ENCODE data around the gene YEATS2.
"Not testable (repeated sequence)": the region's sequence is repeated elsewhere in the genome, so short reads cannot be mapped to it uniquely, and the experiment has no call there.

Gene YEATS2

DNA sequence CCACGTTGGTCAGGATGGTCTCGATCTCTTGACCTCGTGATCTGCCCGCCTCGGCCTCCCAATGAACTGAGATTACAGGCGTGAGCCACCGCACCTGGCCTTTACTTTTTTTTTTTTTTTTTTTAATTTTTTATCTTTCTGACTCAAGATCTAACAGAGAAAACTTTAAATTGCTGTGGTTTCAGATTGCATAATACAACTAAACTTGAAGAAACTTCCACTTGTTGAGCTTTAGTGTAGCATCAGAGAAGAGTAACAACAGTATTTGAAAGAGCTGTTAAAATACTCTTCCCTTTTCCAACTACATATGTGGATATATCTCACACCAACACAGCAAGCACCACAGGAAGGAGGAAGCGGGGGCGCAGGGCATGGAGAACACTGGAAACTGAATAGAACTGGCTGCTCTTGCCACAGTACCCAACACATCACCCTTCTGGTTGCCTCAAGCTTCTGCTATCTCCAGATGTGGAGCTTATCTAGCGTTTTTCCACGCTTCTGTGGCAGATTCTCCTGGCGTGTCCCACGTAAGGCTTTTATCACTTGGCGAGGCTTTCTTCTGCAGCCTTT, 82.4 kb downstream of the YEATS2 start:
- no peak for DNase-seq

GRCh38 chr3:183781246-183781645, 83.6 kb downstream of the YEATS2 start:
- DNase-seq = no peak

GRCh38 chr3:183782576-183783276, 85.1 kb downstream of the YEATS2 start:
- DNase-seq = no peak

DNA sequence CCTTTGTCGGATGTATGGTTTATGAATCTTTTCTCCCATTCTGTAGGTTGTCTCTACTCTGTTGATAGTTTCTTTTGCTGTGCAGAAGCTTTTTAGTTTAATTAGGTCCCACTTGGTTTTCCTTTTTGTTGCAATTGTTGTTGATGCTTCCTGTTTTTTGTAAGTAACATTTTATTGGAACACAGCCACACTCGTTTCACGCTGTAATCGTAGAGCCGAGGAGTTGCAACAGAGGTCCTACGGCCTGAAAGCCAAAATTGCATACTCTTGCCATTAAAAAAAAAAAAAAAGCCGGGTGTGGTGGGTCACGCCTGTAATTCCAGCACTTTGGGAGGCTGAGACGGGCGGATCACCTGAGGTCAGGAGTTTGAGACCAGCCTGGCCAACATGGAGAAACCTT, 86.9 kb downstream of the YEATS2 start:
- DNase-seq = not testable (repeated sequence)

DNA sequence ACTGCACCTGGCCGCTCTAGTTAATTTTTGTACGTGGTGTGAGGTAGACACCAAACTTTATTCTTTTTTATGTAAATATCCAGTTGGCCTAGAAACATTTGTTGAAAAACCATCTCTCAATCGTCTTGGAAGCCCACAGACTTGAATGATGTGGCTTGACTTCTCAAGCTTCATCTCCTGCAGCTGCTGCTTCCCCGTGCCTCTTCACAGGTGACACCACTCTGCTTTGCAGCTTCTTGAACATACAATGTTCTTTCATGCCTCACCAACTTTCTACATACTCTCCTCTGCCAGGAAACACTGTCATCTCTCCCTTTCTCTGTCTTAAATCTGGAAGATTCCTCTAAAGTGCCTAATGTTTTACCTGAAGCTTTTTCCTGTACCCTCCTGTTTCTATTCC, 92.2 kb downstream of the YEATS2 start:
- no peak for DNase-seq

DNA sequence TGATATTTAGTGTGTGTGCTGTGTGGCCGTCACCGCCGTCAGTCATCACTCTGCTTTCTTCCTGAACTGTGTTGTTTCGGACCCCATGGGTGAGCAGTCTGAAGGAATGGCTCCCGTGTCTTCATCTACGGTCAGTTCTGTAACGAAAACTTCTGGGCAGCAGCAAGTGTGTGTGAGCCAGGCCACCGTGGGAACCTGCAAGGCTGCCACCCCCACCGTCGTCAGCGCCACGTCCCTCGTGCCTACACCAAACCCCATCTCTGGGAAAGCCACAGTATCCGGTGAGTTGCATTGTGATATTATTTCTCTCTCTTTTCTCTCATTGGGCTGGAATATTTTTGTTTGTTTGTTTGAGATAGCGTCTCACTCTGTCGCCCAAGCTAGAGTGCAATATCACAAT, 93.1 kb downstream of the YEATS2 start:
- DNase-seq = no peak

DNA sequence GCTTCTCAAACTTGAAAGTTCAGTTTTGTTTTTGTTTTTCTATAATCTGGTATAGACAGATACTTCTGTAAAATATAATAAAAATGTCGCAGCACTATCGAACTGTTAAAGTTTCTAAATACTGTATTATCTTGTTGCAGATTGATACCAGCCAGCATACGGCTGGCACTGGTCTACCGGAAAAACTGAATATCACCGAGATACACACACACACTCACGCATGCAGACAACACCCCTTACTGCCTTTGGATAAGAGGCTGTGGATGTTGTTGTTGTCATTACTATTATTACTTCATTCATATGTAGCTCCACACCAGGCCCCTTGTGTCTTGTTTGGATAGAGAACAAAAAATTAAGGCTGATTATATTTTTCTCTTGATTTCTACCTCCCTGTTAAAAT, 95.4 kb downstream of the YEATS2 start:
- DNase-seq = no peak

GRCh38 chr3:183794452-183794851, 96.9 kb downstream of the YEATS2 start:
- no peak for DNase-seq

- DNase-seq = no peak
Measured at GRCh38 chr3:183796372-183796771, 98.8 kb downstream of the YEATS2 start.

DNA sequence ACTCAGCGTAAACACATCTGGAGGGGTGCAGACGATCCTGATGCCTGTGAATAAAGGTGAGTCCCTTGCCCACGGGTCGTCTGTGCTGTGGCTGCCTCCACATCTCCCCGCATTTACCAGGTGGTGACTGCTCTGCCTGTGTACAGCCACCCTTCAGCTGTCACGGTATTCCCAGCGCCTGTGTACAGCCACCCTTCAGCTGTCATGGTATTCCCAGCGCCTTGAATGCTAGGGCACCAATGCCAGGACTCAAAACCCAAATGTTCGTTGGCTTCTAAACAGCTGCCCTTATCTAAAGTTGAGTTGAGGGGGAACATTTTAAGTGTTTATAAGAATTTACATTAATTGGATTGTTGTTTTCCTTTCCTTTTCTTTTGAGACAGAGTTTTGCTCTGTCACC, 100.4 kb downstream of the YEATS2 start:
- DNase-seq = no peak

DNA sequence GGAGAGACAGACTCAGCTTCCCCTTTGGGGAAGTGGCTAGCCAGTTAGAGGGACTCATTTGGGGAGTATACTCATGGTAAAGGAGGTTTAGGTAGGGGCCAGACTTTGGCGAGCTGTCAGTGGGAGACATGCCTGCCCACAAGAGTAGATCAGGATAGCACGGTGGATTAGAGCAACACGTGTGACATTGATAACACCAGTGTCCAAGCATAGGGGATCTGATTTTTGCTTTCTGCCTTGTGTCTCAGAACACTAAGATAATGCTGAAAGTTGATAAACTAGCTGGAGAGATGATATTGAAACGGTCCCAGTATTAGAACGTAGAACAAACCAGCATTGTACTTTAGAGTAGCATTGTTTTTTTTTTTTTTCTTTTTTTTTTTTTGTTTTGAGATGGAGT, 101.9 kb downstream of the YEATS2 start:
- DNase-seq = no peak

DNA sequence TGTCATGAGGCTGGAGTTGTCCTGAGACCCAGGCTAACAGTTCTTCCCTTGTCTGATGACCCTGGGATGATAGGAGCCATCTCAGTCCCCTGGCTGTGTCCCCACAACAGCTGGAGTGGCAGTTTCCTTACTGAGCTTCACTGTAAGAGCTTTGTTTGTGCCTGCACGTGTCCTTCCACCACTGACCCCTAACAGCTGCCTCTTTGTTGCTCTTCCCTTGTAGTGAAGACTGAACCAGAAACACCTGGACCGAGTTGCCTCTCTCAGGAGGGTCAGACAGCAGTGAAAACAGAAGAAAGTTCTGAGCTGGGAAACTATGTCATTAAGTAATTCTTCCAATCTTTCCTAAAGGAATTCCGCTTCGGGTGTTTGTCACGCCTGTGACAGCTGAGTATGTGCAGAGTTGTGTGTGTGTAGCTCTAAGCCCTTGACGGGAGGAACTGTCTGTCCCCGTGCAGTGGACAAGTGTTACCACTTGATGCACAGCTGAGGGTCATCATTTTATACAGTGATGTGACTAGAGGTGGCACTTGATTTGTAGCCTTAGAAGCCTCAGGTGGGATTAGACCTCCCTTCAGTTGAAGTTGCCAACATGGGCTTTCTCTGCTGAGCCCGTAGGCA, 102.8 kb downstream of the YEATS2 start:
- DNase-seq = no peak

DNA sequence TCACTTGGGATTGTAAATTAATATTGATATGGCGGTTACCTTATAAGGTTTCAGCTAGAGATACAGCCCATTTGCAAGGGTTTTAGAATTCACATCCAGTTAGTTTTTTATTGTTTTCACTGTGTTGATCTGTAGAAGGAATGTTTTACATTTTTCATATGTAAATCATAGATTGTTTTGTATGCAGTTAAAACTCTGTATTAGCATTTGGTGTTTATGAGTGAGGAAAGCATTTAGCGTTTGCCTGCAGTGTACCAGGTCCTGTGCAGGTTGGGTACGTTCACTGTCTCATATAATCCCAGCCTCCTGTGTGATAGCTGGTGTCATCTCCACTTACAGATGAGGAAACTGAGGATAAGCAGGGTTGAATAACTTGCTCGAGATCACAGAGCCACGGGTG, 104.0 kb downstream of the YEATS2 start:
- no peak for DNase-seq

DNA sequence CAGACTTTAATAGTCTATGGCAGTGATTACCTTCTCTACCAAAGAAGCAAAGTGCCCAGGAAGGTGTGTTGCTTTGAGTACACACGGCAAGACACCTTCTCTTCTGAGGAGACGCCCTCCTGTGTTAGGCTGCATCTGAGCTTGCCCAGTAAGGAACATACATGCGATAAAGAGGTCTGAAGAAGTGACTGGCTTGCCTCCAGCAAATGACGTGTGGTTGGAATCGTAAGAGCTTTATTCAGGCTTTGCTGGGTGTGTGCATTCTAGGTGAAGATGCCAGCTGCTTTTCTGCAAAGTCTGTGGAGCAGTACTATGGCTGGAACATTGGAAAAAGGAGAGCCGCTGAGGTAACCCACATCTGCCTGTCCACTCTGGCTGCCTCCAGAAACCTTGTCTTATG, 105.4 kb downstream of the YEATS2 start:
- no peak for DNase-seq

DNA sequence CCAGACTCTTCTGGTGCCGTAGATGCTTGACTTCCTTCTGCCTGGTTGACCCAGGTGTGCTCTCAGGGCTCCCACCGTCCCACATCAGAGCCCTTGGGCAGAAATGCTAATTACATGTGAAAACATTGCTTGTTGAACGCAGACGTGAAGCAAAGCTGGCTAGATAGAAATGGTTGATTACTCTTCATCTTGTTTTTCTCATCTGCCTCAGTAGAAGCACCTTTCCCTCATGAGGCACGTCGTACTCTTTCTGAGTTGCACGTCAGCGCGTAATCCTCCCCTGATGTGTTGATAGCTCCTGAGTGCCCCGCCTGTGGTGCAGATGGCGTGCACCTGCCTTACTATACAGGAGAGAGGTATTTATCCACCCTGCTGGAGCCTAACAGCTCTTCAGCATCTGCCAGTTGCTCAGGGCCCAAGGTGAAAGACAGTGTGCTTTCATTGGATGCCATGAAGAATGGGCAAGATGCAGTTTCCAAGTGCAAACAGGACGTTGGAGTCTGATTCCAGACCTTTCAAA, 109.7 kb downstream of the YEATS2 start:
- DNase-seq = no peak

DNA sequence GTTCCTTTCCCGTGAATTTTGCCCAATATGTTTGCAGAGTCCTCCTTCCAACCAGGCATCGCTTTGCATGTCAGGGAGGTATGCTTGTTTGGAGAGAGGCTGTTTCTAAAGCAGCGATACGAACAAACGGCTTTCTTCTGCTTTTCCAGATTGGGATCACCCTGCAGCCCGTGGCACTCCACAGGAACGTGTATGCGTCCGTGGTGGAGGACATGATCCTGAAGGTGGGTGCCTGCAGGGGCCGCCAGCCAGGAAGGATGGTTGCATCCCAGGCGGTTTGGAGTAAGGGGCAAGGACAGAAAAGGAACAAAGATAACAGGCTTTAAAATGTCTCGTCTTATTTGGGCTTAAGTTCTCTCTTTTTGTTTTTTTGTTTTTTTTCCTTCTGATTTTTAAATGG, 110.3 kb downstream of the YEATS2 start:
- DNase-seq = no peak

GRCh38 chr3:183808355-183808754, 110.8 kb downstream of the YEATS2 start:
- no peak for DNase-seq

DNA sequence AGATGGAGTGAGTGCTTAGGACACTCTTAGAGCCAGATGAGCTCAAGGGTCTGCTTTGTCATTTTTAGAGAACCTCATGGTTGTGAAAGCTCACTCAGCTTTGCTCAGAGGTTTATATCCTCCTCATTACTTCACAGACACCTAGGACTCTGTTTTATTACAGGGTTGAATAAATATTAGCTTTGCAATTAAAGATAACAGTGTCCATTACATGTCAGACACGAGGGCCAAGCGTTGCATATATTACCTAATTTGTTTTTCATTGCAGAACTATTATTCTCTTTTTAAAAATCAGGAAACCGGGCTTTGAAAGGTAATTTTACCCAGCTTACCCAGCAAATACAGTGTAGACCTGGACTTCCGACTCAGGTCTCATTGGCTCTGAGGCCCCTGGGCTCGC, 111.7 kb downstream of the YEATS2 start:
- DNase-seq = no peak

GRCh38 chr3:183810643-183811594, 113.3 kb downstream of the YEATS2 start:
- no peak for DNase-seq

- no peak for DNase-seq
Measured at GRCh38 chr3:183811638-183812037, 114.0 kb downstream of the YEATS2 start.

- DNase-seq = no peak
Measured at GRCh38 chr3:183812761-183813445, 115.3 kb downstream of the YEATS2 start.

- DNase-seq = no peak
Measured at GRCh38 chr3:183814240-183814639, 116.6 kb downstream of the YEATS2 start.

GRCh38 chr3:183815563-183815940, 118.0 kb downstream of the YEATS2 start:
- no peak for DNase-seq

Measured in EL (cell line).